ENCODE measurements around the gene METTL9.

DNA sequence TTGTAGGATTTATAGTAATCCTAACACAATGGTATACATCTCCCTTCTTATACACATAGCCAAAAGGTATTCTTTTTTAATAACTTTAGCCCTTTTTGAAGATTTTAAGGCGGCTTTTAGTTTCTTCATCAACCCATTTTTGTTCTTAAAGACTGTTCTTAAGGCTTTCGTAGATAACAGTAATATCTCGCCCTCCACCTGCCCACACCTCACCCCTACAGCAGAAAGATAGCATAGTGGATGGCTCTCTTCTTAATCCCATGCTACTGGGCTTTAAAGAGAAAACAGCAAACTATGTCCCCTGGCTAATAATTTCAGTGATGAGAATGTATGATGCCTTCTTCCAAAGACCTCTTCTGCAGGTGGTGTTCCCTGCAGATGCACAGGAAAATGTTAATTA, 44.4 kb downstream of the METTL9 start:
- TF ChIP-seq EP300 (IDR thresholded peaks at IDR 0.05) (no peak), CTCF (IDR thresholded peaks at IDR 0.05) (no peak)
